Skeletal muscle tissue (tissue), 4 donors: ENCODE data around the gene EFCAB11. TPM values are rescaled to one million over a fixed set of nuclear protein-coding genes. Genes with fewer than 3 reads are reported as not detected.

Experiments used
- H3K27ac ChIP-seq: one replicate; pipeline ENCODE4 v1.7.0; 2013; ENCODE audit warnings: mild to moderate bottlenecking, low read depth, low read length, inconsistent platforms
- H3K27me3 ChIP-seq, 3 donors: one replicate each; pipeline ENCODE4 v1.7.0; 2013; ENCODE audit warnings: low read length in 3 of 3; ENCODE audit not compliant: control insufficient read depth in 3 of 3, insufficient read depth in 3 of 3
- H3K36me3 ChIP-seq, 3 donors: one replicate each; pipeline ENCODE4 v1.7.0; 2013; ENCODE audit warnings: low read length in 3 of 3; ENCODE audit not compliant: control insufficient read depth in 3 of 3, insufficient read depth in 3 of 3
- H3K4me1 ChIP-seq, 3 donors: one replicate each; pipeline ENCODE4 v1.7.0; 2013; ENCODE audit warnings: low read length in 3 of 3, mild to moderate bottlenecking in 3 of 3; ENCODE audit not compliant: control insufficient read depth in 3 of 3, insufficient read depth in 3 of 3
- H3K4me3 ChIP-seq, 3 donors: one replicate each; pipeline ENCODE4 v1.7.0; 2013; ENCODE audit warnings: low read length in 3 of 3
- H3K9ac ChIP-seq, 3 donors: one replicate each; pipeline ENCODE4 v1.7.0; 2013; ENCODE audit warnings: low read length in 3 of 3, mild to moderate bottlenecking in 3 of 3, moderate library complexity in 2 of 3, low read depth in 1 of 3
- H3K9me3 ChIP-seq, 3 donors: one replicate each; pipeline ENCODE4 v1.7.0; 2013; ENCODE audit warnings: low read length in 3 of 3; ENCODE audit not compliant: control insufficient read depth in 3 of 3
- total RNA-seq: library from RNA; depleted of rRNA; stranded (reverse); fragments of >200 nt; gene quantifications from one replicate; pipeline ENCODE4 v1.2.3, GENCODE V29; 2014
- donor health status: Osteomylitis.

EFCAB11 gene
- total RNA-seq, 1 donor from 2014 or later = 7.3 TPM

- Histone ChIP-seq H3K36me3 (no peaks in the 10 kb centered on the region), H3K4me1 (peaks cover 0 to 3% (median 0%) of the 10 kb centered on the region in 3 donors), H3K4me3 (no peak overlapping the region), H3K9me3 (no peaks in the 10 kb centered on the region), H3K27me3 (no peaks in the 10 kb centered on the region), H3K27ac (no peak overlapping the region), H3K9ac (no peak overlapping the region)
These were observed 96.4 kb downstream of the EFCAB11 start for GRCh38 chr14:89858089-89858488.

DNA sequence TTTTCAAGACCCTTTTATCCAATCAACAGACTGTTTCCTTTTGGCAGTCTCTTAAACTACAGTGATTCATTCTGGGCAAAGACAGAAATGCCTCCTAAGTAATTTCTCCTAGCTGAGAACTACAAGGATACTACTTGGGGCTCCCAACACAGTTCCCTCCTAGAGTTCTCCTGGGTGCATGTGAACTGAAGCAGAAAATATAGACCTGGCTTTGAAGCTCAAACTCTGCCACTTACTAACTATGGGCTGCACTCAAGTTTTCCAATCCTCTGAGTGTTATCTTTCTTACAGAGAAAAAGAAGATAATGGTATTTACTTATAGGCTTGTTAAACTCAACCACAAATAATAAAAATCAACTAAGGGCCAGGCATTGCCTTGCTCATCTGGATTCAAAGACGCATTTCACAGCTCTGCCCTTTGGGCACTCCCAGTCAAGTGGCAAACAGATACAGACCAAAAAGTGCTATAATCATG is 97.6 kb downstream of the EFCAB11 start:
- no peaks in the 10 kb centered on the region for H3K27me3 ChIP-seq
- H3K9ac ChIP-seq = no peak overlapping the region
- no peak overlapping the region for H3K4me3 ChIP-seq
- no peak overlapping the region for H3K27ac ChIP-seq
- no peaks in the 10 kb centered on the region for H3K9me3 ChIP-seq
- peaks cover 0 to 3% (median 0%) of the 10 kb centered on the region in 3 donors for H3K4me1 ChIP-seq
- no peaks in the 10 kb centered on the region for H3K36me3 ChIP-seq

GRCh38 chr14:89855961-89856656 is 98.4 kb downstream of the EFCAB11 start:
- H3K9ac ChIP-seq = no peak overlapping the region
- H3K36me3 ChIP-seq = no peaks in the 10 kb centered on the region
- H3K27me3 ChIP-seq = no peaks in the 10 kb centered on the region
- no peak overlapping the region for H3K27ac ChIP-seq
- no peak overlapping the region for H3K4me3 ChIP-seq
- peaks cover 0 to 3% (median 0%) of the 10 kb centered on the region in 3 donors for H3K4me1 ChIP-seq
- H3K9me3 ChIP-seq = no peaks in the 10 kb centered on the region

DNA sequence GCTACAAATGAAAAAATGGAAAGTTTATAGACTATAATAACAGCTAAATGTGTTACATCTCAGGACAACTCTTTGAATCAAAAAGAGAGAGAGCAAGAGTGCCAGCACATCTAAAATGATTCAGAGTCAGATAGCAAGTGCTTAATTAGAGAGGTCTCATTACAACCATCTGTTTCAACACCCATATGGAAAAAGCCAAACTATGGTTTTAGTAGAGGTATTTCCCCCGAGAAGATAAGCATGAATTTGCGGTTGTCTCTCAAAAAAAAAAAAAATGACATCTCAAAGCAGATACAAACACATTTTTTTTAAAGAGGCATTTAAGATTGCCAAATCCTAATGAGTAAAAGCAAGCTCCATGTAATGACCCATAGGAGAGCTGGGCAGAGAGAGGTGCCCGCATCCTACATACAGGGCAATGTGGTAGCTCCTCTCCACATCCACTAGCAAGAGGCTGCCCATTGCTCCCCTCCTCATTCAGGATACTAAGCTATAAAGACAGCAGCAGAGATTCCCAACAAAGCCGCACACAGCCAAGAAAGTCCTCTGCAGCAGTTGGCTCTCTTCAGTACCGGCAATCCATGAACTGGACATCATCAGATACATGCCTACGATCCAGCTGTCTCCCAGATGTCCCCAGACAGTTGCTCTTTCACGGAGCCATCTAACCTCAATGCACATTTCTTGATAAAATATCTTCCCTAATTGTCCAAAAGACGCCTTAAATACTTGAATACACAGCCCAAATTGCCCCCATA is 100.4 kb downstream of the EFCAB11 start:
- Histone ChIP-seq H3K36me3 (no peaks in the 10 kb centered on the region), H3K4me1 (peaks cover 0 to 3% (median 0%) of the 10 kb centered on the region in 3 donors), H3K4me3 (no peak overlapping the region), H3K9me3 (no peaks in the 10 kb centered on the region), H3K27ac (no peak overlapping the region), H3K27me3 (no peaks in the 10 kb centered on the region), H3K9ac (no peak overlapping the region)

DNA sequence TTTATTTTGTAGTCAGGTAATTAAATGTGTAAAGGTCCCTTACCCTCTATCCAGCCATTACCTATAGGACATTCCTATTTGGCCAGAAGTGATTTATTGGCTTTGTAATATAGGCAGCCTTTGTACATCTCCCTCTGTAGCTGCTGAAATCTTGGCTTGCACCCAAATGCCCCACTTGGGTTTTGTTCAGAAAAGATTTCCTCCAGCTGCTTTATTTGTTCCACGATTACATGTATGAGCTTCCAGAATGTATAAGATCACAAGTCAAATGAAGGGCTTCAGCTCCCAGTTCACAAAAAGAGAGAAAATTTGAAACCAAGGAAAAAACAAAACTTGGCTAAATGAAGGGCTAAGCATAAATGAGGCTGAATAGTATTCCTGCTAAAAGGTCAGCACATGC is 103.4 kb downstream of the EFCAB11 start:
- no peaks in the 10 kb centered on the region for H3K27me3 ChIP-seq
- H3K9me3 ChIP-seq = no peaks in the 10 kb centered on the region
- no peaks in the 10 kb centered on the region for H3K36me3 ChIP-seq
- H3K4me3 ChIP-seq = no peak overlapping the region
- no peak overlapping the region for H3K27ac ChIP-seq
- peaks cover 0 to under 1% (median 0%) of the 10 kb centered on the region in 3 donors for H3K4me1 ChIP-seq
- no peak overlapping the region for H3K9ac ChIP-seq

DNA sequence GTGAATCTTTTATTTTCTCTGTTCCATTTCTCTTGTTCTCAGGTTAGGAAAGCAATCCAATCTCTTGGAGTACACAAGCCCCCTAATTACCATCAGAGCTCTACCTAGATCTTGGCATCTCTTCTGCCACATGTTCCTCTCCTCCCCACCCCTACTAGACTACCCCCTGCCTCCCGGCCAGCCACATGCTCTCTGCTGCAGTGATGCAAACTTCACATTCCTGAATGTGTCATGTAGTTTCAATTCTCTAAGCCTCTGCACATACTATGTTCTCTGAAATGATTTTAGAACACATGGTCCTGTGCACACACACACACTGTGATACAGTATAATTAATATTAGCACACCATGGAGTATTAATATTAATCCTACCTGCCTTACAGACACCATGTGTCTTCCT is 104.6 kb downstream of the EFCAB11 start:
- H3K4me3 ChIP-seq = no peak overlapping the region

DNA sequence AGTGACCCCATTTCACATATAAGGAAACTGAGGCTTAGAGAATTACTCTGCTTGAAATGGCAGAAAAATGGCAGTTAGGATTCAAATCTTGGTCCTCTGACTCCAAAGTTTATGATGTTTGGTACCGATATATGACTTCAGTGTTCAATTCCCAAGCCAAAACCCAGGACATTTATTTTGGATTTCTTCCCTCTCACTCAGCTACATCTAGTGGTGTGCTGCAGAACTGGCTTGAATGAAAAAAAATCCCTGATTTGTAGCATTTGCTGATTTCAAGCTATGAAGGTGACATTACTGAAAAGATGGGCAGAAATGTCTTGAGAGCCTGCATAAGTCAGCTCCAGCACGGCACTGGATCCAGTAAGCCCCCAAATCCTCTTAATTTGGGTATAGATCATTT is 106.4 kb downstream of the EFCAB11 start:
- Histone ChIP-seq H3K27me3 (no peaks in the 10 kb centered on the region), H3K4me3 (no peak overlapping the region), H3K27ac (no peak overlapping the region), H3K36me3 (no peaks in the 10 kb centered on the region), H3K9ac (no peak overlapping the region), H3K4me1 (no peaks in the 10 kb centered on the region), H3K9me3 (no peaks in the 10 kb centered on the region)

More for the DNA sequence above, 104.6 kb downstream of the EFCAB11 start:
- no peaks in the 10 kb centered on the region for H3K27me3 ChIP-seq
- H3K9me3 ChIP-seq = no peaks in the 10 kb centered on the region
- no peaks in the 10 kb centered on the region for H3K36me3 ChIP-seq
- H3K27ac ChIP-seq = no peak overlapping the region
- H3K9ac ChIP-seq = no peak overlapping the region
- no peaks in the 10 kb centered on the region for H3K4me1 ChIP-seq

DNA sequence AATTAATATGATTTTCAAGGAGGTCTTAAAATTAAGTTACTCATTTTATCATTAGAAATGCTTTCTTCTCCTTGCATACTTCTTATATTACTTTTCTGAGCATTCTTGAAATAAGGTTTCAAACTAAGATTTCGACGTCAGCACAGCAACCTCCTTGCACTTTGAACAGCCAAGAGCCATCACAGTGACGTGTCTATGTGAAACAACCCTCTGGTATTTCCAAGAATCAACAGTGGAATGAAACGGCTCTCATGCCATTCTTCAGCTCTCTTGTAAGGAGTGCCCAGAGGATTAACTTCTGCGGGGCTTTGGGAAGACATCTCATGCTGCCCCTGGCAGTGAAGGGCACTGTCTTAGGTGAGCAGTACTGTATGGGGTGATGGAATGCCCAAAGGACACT is 109.2 kb downstream of the EFCAB11 start:
- Histone ChIP-seq H3K27ac (no peak overlapping the region), H3K9ac (no peak overlapping the region), H3K4me3 (no peak overlapping the region), H3K4me1 (no peaks in the 10 kb centered on the region), H3K36me3 (no peaks in the 10 kb centered on the region), H3K27me3 (no peaks in the 10 kb centered on the region), H3K9me3 (no peaks in the 10 kb centered on the region)

DNA sequence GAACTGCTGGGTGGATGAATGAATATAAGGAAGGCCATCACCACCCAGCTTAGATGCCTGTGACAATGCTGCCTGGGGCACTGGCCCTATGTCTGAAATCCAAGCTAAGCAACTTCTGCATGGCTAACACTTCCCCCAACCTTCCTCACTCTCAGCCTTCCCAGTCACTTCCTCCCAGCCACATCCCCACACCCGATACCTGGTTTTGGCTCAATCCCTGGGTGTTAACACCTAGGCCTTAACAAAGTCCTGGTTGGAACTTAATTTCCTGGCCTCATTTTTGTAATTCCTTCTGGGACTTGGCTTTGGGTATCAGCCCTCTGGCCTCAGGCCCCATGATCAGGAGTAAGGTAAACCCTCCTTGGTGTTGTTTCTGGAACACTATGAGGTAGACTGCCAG is 110.0 kb downstream of the EFCAB11 start:
- no peak overlapping the region for H3K4me3 ChIP-seq
- H3K36me3 ChIP-seq = no peaks in the 10 kb centered on the region
- no peaks in the 10 kb centered on the region for H3K4me1 ChIP-seq
- no peak overlapping the region for H3K27ac ChIP-seq
- H3K9me3 ChIP-seq = no peaks in the 10 kb centered on the region
- no peaks in the 10 kb centered on the region for H3K27me3 ChIP-seq
- no peak overlapping the region for H3K9ac ChIP-seq

- H3K9ac ChIP-seq = no peak overlapping the region
- no peak overlapping the region for H3K27ac ChIP-seq
- H3K4me3 ChIP-seq = no peak overlapping the region
- no peaks in the 10 kb centered on the region for H3K4me1 ChIP-seq
- peaks cover 0 to 4% (median 0%) of the 10 kb centered on the region in 3 donors for H3K36me3 ChIP-seq
- H3K27me3 ChIP-seq = no peaks in the 10 kb centered on the region
- no peaks in the 10 kb centered on the region for H3K9me3 ChIP-seq
These were observed 111.7 kb downstream of the EFCAB11 start for GRCh38 chr14:89842837-89843236.
